ENCODE results near the gene MORN4.
"Not testable (repeated sequence)": the region's sequence is repeated elsewhere in the genome, so short reads cannot be mapped to it uniquely, and the experiment has no call there.

The MORN4 gene

DNA sequence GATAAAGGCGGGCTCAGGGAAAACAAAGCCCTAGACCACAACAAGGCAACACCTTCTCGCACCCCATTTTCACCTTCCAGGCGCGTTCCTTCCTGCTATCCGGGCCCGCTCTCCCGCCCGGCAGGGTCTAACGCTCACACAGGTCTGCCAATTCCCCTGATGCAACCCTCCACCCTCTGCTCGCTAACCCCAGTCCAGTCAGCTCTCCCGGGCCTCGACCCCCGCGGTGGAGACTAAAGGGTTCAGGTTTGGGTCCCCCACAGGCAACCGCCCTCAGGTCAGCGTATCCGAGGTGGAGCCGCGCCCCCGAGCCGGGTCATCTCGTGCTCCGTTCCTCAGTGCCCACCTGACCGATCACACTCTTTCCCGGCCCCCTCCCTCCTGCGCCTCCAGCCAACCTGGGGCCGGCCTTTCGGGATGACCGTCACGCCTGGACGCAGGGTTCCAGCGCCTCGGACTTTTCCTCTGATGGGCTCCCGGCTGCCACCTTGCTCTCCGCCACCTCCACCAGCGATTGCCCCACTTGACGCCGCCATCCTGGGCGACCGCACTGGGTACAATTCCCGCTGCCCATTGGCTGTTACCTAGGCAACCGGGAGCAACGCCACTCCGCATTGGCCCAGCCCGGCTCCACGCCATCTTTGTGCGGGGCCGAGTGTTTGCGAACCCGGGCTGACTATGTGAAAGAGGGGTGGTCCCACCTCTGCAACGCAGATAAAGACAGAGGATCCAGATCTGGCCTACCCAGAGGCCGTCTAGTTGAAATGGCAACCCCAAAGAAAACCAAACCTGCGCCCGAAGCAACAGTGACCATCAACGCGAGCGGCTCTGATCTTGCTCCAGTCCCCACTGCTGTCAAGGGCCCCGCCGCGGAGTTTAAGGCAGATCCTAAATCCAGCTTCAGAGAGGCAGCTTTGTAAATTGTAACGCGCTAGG, at the start of gene MORN4:
Gene MORN4 (minus strand): TSS at position 552 of the 936 bp plus-strand sequence. CDS start 13,847 bp downstream, outside the sequence.
- DNase-seq = peak; percentile 61

DNA sequence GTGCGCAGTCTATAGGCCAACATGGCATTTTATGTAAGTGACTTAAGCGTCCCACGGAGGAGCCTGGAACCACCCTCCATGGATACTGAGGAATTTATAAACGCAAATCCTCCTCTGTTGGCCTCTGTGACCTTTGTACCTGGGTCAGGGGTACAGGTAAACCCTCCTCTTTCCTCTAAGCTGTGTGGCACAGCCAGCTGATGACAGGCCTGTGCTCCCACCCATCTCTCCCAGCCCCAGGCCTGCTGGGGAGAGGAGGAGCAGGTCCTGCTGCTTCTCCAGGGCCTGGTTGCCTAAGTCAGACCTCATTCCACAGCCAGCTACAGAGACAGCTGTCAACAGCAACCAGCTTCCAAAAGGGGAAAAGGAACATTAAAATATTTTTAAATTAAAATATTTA, 48.7 kb upstream of the MORN4 start:
- DNase-seq = no peak

DNA sequence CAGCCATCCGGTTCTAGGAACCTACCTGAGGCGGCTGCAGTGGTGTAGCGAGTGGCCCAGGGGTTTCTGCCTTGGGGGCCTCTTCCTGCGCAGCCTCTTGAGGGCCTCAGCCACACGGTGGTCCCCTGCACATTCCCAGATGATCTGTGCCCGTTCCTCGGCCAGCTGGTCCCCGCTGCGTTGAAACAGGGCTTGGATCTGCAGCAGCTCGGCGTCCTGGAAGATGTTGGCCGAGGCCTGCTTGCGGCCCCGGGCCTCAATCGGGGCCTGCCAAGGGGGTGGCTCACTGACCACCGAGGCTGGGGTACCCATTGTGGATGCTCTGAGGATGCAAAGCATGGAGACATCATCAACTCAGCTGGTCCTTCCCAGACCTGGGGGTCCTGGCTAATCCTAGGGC, 46.3 kb upstream of the MORN4 start:
- DNase-seq = no peak

DNA sequence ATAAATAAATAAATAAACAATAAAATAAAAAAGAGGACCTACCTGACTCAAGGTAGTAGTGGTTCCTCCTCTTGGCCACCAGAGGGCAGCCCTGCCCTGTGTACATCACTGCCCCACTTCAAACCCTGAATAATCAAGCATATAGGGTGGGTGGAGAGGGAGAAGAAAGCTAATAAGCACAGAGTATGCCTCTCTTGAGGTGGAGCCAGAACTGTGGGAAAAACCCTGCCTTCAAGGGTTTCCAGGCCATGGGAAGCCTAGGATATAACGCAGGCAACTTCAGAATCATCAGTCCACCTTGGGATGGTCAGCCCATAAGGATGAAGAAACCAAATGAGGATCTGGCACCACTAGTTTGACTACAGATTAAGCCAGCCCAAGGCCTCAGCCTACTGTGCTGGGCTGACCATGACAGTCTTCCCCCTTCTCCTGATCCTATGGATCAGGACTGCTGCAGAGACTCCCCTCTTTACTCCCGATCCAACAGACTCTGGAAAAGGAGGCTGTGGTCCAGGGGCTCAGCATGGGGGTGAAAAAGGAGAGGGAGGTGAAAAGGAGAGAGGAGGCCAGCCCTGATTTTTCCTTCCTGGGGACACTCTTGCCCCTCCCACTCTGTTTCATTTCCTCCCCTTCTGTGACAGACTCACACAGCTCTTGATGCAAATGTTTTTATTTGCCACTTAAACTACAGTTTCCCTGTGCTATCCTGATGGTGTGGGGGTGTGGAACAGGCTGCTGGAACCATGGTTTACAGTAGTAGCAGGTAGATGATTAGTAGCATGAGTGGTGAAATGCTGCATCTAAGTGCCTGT, 43.7 kb upstream of the MORN4 start:
- DNase-seq = no peak

DNA sequence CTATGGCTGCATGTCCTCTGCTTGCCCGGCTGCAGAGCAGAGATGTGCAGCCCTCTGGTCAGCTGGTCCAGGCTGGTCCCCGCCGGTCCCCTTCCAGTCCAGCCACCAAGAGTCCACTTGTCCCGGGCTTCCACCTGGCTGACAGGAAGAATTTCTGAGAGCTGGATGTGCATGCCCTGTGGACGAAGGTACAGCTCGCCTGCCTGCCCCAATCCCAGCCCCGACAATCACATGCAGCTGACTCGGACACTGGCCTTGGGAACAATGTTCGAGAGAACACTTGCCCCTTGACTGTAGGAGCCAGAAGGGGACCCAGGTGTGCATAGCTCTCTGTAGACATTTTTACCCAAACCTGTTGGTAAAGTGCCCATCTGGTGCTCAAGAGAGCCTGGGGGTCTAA, 41.9 kb upstream of the MORN4 start:
- no peak for DNase-seq

DNA sequence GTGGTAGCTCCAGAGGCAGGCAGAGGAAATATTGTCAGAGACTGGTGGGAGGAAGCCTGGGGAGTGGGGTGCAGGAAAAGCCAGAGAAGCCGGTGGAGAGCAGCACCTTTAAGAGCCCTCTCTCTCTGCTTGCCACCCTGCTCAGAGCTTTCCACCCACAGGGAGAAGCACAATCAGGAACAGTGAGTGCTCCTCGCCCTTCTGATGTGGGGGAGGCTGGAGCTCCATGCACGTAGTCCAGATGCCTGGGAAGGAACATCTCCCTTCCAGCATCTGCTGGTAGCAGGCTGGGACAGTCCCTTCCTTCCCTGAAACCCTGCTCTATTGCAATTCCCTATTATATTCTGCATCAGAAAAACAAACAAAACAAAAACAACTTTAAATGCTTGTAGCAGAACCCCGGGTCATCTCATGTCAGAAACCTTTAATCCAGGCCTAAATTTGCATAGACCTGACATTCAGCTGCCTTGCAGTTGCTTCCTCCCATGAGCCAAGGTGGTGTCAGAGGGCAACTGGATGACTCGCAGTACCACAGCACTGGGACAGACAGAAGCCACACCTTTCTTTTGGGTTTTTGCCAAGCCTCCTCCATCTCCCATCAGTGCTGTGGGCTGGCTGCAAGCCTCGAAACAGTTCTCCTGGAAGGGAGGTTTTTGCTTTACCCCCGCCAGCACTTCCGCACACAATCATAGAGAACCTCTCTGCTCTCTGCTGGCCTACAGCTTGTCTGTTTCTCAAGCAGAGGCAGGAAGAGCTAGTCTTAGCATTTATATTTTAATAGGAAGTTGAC, 40.6 kb upstream of the MORN4 start:
- DNase-seq = no peak

DNA sequence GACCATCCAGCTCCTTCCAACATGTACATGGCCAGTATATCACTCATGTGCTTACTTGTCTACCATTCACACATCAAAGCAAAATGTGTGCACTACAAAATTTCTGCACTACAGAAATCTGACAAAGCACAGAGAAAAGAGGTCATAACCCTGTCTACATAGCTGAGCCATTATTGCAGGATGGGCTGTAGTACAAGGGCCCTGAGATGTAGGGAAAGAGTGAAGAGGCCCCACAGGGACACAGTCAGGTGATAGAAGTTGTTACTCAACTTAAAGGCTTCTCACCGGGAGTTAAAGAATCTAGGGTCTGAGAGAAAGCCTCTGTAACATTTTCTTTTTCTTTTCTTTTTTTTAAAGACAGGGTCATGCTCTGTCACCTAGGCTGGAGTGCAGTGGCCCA, 36.3 kb upstream of the MORN4 start:
- DNase-seq = no peak

DNA sequence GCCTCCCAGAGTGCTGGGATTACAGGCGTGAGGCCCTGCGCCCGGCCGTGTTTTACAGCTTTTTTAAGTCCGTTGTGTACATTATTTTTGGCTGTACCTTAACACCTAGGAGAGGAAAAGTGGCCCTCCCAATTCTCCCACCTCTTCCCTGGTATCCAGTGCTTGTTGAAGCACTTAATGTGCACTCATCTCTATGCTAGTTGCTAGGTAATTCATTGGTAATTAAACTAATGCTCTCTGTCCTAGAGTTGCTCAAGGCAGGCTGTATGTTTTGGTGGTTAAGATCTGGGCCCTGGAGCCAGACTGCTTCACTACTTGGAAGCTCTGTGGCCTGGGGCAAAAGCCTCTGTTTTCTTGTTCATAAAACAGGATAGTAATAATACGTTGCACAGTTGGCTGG, 34.2 kb upstream of the MORN4 start:
- no peak for DNase-seq

DNA sequence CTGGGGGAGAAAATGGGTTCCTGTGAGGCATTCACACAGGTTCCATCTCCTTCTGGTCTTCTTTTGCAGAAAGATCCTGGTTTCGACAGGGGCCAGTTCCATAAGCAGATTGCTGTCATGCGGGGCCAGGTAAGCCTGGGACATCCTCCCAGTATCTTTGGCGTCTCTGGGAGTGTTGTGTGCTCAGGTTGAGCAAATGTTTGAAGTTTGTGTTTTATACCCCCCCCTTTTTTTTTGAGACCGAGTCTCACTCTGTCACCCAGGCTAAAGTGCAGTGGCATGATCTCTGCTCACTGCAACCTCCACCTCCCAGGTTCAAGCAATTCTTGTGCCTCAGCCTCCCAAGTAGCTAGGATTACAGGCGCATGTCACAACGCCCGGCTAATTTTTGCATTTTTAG, 33.7 kb upstream of the MORN4 start:
- DNase-seq = no peak

DNA sequence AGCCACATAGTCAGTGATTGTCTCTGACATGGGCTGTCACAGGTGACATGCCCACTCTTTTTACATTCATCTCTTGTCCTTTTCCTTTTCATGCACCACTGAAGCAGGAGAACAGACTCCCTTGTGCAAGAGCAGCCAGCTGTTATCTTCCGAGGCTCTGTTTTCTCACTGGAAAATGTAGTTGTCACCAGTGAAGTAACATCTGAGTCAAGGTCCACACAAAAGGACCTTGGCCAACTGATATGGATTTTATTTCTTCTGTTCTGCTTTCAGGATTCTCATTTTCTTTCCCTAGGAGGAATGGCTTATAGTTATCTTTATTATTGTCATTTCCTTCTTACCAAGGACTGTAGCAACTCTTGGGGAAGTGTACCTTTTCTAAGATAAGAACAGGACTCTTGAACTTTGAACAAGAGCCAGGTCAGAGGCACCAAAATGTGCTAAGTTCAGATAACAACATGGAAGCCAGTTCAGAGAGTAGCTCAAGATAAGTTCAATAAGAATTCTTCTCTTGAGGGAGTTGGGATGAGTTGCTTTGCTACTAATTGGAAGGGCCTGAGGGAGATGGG, 31.1 kb upstream of the MORN4 start:
- no peak for DNase-seq

DNA sequence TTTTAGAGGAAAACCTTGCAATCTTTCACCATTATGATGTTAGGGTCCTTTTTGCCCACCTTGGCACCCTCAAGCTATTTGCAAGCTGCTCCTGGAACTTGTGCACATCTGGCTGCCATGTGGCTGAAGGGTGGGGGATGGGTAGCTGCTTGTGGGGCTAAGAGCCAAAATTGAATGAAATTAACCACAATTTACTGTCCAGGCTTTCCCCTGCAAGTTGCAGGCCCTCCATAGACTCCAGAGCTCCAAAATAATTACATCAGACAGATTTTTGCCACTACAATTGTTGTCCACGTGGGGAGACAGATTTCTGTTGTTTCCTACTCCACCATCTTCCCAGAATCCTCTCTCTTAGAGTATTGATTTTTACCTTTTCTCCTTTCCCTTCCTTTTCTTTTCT, 26.3 kb upstream of the MORN4 start:
- DNase-seq = no peak

DNA sequence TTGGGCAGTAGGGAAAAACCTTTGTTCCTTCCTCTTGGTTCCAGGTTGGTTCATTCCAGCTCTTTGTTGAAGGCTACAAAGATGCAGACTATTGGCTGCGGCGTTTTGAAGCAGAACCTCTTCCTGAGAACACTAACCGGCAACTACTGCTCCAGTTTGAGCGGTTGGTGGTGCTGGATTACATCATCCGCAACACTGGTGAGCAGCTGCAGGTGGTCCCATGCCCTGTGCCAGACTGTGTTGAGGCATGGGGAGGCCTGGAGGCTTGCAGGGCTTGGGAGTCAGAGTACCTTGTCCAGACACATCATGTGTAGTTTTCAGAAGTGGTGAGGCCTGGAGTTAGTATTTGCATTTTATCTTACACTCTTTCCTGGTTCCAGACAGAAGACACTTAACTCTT, 23.5 kb upstream of the MORN4 start:
- no peak for DNase-seq

DNA sequence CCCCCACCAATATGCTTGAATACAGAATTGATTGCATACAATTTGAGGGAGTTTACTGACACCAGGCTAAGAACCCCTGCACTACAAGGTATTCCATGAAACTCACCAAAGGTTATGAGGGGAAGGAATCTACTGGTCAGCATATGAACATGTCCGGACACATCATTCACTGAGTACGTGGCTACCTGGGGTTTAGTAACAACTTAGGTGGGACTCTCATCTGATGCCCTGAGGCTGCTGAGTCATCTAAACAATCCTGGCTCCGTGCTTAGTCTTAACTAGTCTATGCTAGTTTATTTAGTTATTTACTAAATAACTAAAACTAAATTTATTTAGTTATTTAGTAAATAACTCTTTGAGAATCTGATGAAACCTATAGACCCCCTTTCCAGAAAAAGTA, 18.5 kb upstream of the MORN4 start:
- DNase-seq = no peak

DNA sequence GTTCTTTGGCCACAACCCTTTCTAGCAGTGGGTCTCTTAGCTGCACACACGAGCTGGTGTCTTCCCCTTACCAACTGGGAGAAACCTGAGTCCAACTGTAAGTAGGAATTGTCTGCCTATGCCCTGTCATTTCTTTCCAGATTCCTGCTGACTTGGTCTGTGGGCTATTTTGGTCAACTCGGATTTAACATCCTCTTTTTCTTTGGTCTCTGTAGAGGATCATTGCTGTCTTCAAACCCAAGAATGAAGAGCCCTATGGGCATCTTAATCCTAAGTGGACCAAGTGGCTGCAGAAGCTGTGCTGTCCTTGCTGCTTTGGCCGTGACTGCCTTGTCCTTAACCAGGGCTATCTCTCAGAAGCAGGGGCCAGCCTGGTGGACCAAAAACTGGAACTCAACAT, 17.4 kb upstream of the MORN4 start:
- no peak for DNase-seq

DNA sequence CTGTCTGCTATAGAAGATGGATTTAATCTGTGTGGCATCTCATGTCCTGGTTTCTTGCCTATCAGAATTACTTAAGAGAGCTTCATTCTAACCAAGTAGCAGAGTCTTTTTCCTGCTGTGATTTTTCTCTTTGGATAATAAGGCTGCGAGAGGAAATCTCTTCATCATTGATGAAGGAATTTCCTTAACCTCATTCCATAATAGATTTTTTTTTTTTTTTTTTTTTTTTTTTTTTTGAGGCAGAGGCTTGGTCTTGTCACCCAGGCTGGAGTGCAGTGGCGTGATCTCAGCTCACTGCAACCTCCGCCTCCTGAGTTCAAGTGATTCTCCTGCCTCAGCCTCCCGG, 16.1 kb upstream of the MORN4 start:
- not testable (repeated sequence) for DNase-seq

DNA sequence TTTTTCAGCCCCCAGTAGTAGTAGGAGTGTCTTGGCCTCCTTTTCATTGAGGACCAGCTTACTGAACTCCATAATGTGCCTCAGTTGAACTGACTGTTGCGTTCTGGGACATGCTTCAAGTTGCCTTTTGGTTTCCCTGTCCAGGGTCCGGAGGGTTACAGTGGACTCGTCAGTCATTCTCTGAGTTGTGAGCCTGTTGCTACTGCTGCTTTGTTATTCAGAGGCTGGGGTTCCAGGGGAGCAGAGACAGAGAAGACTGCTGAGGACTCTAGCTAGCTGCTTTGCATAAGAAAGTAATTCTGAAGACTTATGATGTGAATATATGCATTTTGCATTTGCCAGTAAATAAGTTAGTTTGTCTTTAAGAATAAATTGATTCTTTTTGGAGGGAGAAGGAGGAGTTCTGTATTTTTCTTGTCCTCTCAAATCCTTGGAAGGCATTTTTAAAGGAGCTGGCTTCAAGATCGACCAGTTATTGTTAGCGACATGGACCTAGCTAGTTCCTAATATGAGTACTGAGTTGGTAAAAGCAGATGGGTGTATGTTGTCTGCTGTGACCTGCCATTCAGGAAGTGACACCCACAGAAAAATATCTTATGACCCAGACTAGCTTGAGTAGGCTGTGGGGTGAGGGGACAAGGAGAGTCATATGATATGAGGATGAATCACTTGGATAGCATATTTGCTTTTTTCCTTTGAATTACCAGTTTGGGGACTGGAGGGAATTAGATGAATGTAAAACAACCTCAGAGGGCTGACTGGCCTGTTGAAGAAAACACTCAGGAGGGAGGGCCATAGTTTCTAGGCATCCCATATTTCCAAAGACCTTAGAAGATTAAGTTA, 15.5 kb upstream of the MORN4 start:
- DNase-seq = peak; percentile 27

DNA sequence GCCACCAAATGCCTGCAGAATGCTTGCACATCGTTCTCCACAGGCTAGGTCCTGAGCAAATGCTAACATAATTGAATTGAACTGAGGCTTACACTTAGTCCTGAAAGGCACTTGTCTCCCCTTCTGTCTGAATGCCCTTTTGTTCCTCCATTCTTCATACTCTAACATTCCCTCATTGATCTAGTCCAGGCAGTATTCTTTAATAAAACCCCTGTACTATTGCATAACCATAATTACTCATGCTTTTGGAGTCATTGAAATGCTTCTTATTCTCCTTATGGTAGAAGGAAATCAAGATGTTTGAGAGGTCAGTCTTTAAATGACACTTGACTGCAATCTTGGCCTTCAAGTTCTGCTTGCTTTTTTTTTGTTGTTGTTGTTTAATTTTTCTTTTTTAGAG, 14.3 kb upstream of the MORN4 start:
- no peak for DNase-seq

DNA sequence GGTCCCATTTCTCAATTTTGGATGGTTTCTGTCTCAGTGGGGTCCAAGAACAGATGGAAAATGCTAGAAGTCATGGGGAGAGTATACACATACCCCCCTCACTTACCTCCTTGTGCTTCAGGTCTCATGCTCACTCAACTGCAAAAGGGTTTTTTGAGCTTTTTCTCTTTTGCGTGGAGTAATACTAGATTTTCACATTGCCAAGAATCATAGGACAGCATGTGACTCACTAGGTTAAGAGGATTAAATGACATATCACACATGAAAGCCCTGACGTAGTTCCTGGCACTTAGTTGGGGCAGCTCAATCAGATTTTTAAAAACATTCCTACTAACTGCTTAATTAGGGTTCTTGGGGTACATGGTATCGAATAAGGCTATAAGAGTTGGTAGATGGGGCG, 11.6 kb upstream of the MORN4 start:
- no peak for DNase-seq

DNA sequence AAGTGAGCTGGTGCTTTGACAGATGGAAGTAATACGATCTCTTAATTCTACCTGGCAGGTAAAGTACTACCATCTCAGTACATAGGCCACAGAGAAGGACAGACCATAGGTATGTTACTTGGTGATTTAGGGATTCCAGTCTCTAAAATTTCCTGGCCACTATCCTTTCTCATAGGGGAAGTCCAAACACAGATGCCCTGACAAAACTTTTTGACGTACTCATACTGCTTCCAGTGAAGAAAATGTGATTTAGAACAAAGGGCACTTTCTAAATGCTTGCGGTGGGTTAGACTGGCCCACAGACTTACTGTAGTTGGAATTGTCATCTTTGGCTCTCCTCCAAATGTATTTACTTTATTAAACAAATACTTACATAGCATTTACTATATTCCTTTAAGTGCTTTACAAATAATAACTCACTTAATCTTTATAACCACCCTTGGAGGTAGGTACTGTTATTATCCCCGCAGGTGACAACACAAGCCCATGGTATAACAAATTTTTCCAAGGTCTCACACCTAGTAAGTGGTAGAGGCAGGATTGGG, 10.2 kb upstream of the MORN4 start:
- no peak for DNase-seq

DNA sequence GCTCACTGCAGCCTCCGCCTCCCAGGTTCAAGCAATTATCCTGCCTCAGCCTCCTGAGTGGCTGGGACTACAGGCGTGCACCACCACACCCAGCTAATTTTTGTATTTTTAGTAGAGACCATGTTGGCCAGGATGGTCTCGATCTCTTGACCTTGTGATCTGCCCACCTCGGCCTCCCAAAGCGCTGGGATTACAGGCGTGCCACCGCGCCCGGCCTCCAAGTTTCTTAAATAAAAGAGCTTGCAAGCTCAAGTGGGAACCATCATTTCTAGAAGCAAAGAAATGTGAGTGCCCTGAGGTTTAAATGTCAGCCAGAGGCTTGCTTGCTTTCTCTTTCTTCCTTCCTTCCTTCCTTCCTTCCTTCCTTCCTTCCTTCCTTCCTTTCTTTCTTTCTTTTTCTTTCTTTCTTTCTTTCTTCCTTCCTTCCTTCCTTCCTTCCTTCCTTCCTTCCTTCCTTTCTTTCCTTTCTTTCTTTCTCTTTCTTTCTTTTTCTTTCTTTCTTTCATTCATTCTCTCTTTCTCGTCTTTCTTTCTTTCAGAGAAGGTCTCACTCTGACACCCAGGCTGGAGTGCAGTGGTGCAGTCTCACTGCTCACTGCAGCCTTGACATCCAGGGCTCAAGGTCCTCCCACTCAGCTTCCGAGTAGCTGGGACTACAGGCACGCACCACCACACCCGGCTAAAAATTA, 9.3 kb upstream of the MORN4 start:
- DNase-seq = not testable (repeated sequence)
